ENCODE measurements around the gene LACTB.

DNA sequence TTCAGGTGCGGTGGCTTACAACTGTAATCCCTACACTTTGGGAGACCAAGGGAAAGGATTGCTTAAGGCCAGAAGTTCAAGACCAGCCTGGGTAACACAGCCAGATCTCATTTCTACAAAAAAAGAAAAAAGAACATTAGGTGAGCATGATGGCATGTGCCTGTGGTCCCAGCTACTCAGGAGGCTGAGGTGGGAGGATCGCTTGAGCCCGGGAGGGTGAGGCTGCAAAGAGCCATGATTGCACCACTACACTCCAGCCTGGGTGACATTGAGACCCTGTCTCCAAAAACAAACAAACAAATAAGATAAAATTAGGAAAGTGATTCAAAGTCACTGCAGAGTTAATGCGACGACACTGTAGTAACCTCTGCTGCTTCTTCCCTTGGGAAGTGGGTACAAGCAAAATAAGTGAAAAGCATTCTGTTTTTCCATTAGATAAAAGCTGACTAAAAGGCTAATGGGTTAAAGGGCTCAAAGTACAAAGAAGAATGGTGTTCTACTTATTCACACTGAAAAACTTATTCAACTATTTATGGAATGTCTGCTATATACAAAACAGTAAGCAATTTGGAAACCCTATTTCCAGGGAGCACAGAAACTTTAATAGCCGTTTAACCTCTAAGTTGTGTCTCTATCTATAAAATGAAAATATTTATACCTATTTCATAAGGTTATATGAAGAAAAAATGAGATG lies 43.7 kb downstream of the LACTB start:
- no peak for TF ChIP-seq EZH2 (IDR thresholded peaks at IDR 0.05; ENCODE audit: borderline replicate concordance, insufficient read depth, low read length, poor library complexity, severe bottlenecking)
- TF ChIP-seq, protein P1, sequence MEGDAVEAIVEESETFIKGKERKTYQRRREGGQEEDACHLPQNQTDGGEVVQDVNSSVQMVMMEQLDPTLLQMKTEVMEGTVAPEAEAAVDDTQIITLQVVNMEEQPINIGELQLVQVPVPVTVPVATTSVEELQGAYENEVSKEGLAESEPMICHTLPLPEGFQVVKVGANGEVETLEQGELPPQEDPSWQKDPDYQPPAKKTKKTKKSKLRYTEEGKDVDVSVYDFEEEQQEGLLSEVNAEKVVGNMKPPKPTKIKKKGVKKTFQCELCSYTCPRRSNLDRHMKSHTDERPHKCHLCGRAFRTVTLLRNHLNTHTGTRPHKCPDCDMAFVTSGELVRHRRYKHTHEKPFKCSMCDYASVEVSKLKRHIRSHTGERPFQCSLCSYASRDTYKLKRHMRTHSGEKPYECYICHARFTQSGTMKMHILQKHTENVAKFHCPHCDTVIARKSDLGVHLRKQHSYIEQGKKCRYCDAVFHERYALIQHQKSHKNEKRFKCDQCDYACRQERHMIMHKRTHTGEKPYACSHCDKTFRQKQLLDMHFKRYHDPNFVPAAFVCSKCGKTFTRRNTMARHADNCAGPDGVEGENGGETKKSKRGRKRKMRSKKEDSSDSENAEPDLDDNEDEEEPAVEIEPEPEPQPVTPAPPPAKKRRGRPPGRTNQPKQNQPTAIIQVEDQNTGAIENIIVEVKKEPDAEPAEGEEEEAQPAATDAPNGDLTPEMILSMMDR (IDR thresholded peaks at IDR 0.05; ENCODE audit: poor library complexity, severe bottlenecking) = no peak
- TF ChIP-seq EP300 (conservative IDR thresholded peaks at IDR 0.05; ENCODE audit: poor library complexity, severe bottlenecking) = no peak
- TF ChIP-seq SMC3 (conservative IDR thresholded peaks at IDR 0.05; ENCODE audit: poor library complexity) = no peak
- TF ChIP-seq TAF1 (IDR thresholded peaks at IDR 0.05; ENCODE audit: low read depth) = no peak
- TF ChIP-seq POLR2AphosphoS5 (IDR thresholded peaks at IDR 0.05) = no peak
